DOHH2 (cell line): ENCODE data around the gene FILIP1.

ENCODE experiments used
- H3F3A ChIP-seq: fragments of 200-600 bp; sonication (generic), shearing (Covaris generic); 2 replicates; pipeline ENCODE4 v1.6.0; 2016; ENCODE audit warnings: antibody characterized with exemption, mild to moderate bottlenecking; ENCODE audit not compliant: control insufficient read depth, insufficient read depth
- H3K27ac ChIP-seq: fragments of 200-600 bp; sonication (generic); 2 replicates; pipeline ENCODE4 v1.5.1; 2014; ENCODE audit warnings: low read depth, mild to moderate bottlenecking, low read length, moderate library complexity
- H3K27me3 ChIP-seq: fragments of 200-600 bp; sonication (generic); 2 replicates; pipeline ENCODE4 v1.6.1; 2014; ENCODE audit warnings: mild to moderate bottlenecking, low read length, mixed read lengths; ENCODE audit not compliant: control insufficient read depth
- H3K36me3 ChIP-seq: fragments of 200-600 bp; sonication (generic); 2 replicates; pipeline ENCODE4 v1.6.1; 2014; ENCODE audit warnings: mild to moderate bottlenecking, low read length, moderate library complexity, mixed read lengths; ENCODE audit not compliant: control insufficient read depth
- H3K4me1 ChIP-seq: fragments of 200-600 bp; sonication (generic); 2 replicates; pipeline ENCODE4 v1.6.1; 2014; ENCODE audit warnings: mild to moderate bottlenecking, low read length, mixed read lengths; ENCODE audit not compliant: control insufficient read depth
- H3K4me2 ChIP-seq: fragments of 200-600 bp; sonication (generic); 2 replicates; pipeline ENCODE4 v1.6.0; 2014; ENCODE audit warnings: mild to moderate bottlenecking, low read length, moderate library complexity
- H3K4me3 ChIP-seq: fragments of 200-600 bp; sonication (generic); 2 replicates; pipeline ENCODE4 v1.5.1; 2014; ENCODE audit warnings: mild to moderate bottlenecking, low read length, mixed read lengths
- H3K79me2 ChIP-seq: fragments of 200-600 bp; sonication (generic); 2 replicates; pipeline ENCODE4 v1.6.1; 2014; ENCODE audit warnings: mild to moderate bottlenecking, low read length, mixed read lengths; ENCODE audit not compliant: control insufficient read depth
- H3K9me2 ChIP-seq: fragments of 200-600 bp; sonication (generic); replicated peaks from 2 replicates; pipeline ENCODE4 v1.6.1; 2014; ENCODE audit warnings: mild to moderate bottlenecking, low read length, mixed read lengths; ENCODE audit not compliant: control insufficient read depth
- H3K9me3 ChIP-seq: fragments of 200-600 bp; sonication (generic); 2 replicates; pipeline ENCODE4 v1.6.1; 2014; ENCODE audit warnings: antibody characterized with exemption, low read length, mixed read lengths; ENCODE audit not compliant: control insufficient read depth, insufficient read depth
- H4K20me1 ChIP-seq: fragments of 200-600 bp; sonication (generic); 2 replicates; pipeline ENCODE4 v1.6.0; 2014; ENCODE audit warnings: low read depth, mild to moderate bottlenecking, antibody characterized with exemption, low read length, moderate library complexity; ENCODE audit not compliant: control insufficient read depth, insufficient read depth
- EZH2phosphoT487 ChIP-seq: fragments of 200-600 bp; sonication (generic); IDR thresholded peaks from 2 replicates; pipeline ENCODE4 v1.6.1; 2017; ENCODE audit warnings: borderline replicate concordance, mild to moderate bottlenecking, antibody characterized with exemption, low read length, moderate library complexity, mixed read lengths
- TF ChIP-seq, protein P1 (sequence below): fragments of 200-600 bp; sonication (generic); IDR thresholded peaks from one replicate; pipeline ENCODE4 v1.5.1; 2014; ENCODE audit warnings: antibody characterized with exemption, mild to moderate bottlenecking, low read depth, low read length; ENCODE audit not compliant: poor library complexity, severe bottlenecking

Gene FILIP1

DNA sequence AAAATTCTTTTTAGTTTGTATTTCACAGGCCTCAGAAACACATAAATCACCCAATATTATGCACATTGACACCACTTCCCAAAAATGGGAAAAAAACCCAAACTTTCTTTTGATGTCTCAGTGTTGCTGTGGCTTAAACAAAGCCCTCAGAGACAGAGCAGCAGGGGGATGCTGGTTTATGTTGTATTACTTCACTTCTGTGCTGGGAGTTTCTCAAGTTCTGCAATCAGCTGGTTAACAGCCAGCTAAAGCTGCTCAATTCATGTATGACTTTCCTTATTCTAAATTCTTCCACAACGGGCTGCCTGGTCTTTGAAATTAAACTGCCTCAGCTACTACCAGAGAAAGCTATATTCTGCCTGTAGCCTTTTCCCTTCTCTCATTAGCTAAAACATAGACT lies 5.6 kb downstream of the FILIP1 start:
- Histone ChIP-seq H3K36me3 (no peaks in the 10 kb centered on the region), H3K4me3 (no peak overlapping the region), H3K9me3 (no peaks in the 10 kb centered on the region), H3K4me1 (no peaks in the 10 kb centered on the region), H3K4me2 (no peak overlapping the region), H3K9me2 (no peaks in the 10 kb centered on the region), H3K27me3 (peaks cover 16% of the 10 kb centered on the region), H3F3A (no peaks in the 10 kb centered on the region), H4K20me1 (no peaks in the 10 kb centered on the region), H3K27ac (no peak overlapping the region), H3K79me2 (no peaks in the 10 kb centered on the region)
- TF ChIP-seq, protein P1, sequence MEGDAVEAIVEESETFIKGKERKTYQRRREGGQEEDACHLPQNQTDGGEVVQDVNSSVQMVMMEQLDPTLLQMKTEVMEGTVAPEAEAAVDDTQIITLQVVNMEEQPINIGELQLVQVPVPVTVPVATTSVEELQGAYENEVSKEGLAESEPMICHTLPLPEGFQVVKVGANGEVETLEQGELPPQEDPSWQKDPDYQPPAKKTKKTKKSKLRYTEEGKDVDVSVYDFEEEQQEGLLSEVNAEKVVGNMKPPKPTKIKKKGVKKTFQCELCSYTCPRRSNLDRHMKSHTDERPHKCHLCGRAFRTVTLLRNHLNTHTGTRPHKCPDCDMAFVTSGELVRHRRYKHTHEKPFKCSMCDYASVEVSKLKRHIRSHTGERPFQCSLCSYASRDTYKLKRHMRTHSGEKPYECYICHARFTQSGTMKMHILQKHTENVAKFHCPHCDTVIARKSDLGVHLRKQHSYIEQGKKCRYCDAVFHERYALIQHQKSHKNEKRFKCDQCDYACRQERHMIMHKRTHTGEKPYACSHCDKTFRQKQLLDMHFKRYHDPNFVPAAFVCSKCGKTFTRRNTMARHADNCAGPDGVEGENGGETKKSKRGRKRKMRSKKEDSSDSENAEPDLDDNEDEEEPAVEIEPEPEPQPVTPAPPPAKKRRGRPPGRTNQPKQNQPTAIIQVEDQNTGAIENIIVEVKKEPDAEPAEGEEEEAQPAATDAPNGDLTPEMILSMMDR: no peak
- TF ChIP-seq EZH2phosphoT487: no peak

DNA sequence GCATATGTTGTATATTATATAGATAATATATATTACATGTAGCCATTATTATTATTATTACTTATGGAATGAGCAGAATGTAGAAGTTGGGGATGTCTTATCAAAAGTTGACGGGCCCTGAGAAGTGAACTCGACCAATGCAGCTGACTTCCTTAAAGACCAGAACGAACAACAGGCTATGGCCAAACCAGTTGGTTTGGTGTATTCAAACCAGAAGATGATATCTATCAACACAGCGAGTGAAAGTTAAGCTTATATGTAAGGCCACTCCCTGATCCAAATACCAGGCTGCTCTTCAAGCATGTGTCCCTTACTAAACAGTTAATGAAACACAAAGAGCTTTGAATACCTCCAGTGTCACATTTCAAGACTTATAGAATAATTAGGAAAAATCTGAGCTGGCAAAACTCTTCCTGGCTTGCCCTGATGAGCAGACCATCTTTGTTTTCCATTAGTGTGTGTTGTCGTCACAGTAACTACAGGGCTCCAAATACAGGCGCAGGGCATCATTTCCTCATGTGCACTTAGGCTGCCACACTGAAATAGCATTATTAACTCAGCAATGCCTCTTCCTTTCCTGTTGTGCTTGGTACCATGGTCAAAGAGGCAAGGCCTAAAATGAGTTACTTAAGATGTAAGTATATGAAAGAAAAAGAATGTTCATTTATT lies 6.6 kb downstream of the FILIP1 start:
- Histone ChIP-seq H3F3A (no peaks in the 10 kb centered on the region), H3K4me2 (no peak overlapping the region), H4K20me1 (no peaks in the 10 kb centered on the region), H3K27me3 (peaks cover 8% of the 10 kb centered on the region), H3K27ac (no peak overlapping the region), H3K4me3 (no peak overlapping the region), H3K36me3 (no peaks in the 10 kb centered on the region), H3K4me1 (no peaks in the 10 kb centered on the region), H3K79me2 (no peaks in the 10 kb centered on the region), H3K9me3 (no peaks in the 10 kb centered on the region), H3K9me2 (no peaks in the 10 kb centered on the region)
- TF ChIP-seq EZH2phosphoT487: no peak
- TF ChIP-seq, protein P1: no peak

DNA sequence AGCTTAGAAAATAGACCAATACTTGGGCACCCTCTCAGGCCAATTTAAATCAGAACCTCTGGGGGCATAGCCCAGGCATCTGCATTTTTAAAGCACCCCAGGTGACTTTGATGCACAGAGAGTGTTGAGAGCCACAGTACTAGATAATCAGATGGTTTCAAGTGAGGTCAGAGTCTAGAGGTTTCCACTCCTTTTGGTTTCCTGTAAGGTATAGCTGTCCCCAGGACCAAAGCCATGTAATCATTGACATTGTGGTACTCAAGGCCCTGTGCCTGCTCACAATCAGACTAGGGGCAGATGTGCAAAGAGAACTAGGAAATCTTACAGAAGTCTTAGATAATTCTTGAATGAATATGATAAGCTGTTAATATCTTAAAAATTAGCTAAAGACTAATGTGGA lies 9.1 kb downstream of the FILIP1 start:
- Histone ChIP-seq H3K36me3 (no peaks in the 10 kb centered on the region), H3F3A (no peaks in the 10 kb centered on the region), H3K9me3 (no peaks in the 10 kb centered on the region), H3K4me3 (no peak overlapping the region), H3K4me1 (no peaks in the 10 kb centered on the region), H3K4me2 (no peak overlapping the region), H4K20me1 (no peaks in the 10 kb centered on the region), H3K79me2 (no peaks in the 10 kb centered on the region), H3K27ac (no peak overlapping the region), H3K27me3 (peaks cover 5% of the 10 kb centered on the region), H3K9me2 (no peaks in the 10 kb centered on the region)
- TF ChIP-seq, protein P1: no peak
- no peak for TF ChIP-seq EZH2phosphoT487
